Measurements from ENCODE around the gene IQSEC1.

GRCh38 chr3:12909710-12910109 lies 163.5 kb downstream of the IQSEC1 start:
- TF ChIP-seq, protein P1, sequence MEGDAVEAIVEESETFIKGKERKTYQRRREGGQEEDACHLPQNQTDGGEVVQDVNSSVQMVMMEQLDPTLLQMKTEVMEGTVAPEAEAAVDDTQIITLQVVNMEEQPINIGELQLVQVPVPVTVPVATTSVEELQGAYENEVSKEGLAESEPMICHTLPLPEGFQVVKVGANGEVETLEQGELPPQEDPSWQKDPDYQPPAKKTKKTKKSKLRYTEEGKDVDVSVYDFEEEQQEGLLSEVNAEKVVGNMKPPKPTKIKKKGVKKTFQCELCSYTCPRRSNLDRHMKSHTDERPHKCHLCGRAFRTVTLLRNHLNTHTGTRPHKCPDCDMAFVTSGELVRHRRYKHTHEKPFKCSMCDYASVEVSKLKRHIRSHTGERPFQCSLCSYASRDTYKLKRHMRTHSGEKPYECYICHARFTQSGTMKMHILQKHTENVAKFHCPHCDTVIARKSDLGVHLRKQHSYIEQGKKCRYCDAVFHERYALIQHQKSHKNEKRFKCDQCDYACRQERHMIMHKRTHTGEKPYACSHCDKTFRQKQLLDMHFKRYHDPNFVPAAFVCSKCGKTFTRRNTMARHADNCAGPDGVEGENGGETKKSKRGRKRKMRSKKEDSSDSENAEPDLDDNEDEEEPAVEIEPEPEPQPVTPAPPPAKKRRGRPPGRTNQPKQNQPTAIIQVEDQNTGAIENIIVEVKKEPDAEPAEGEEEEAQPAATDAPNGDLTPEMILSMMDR (IDR thresholded peaks at IDR 0.05) = no peak
- TF ChIP-seq TP53 (CRISPR knock-in tag; IDR thresholded peaks at IDR 0.05) = no peak
- TF ChIP-seq MAZ (IDR thresholded peaks at IDR 0.05; ENCODE audit: borderline replicate concordance, low read depth, low read length) = no peak
- TF ChIP-seq REST (IDR thresholded peaks at IDR 0.05) = no peak
- no peak for TF ChIP-seq BHLHE40 (IDR thresholded peaks at IDR 0.05; ENCODE audit: low read depth, low read length)

Data from A549 (cell line).